DOHH2 (cell line): Measurements from ENCODE around the gene FAU.

Experiments used
- H3F3A ChIP-seq: fragments of 200-600 bp; sonication (generic), shearing (Covaris generic); 2 replicates; pipeline ENCODE4 v1.6.0; 2016; ENCODE audit warnings: antibody characterized with exemption, mild to moderate bottlenecking; ENCODE audit not compliant: control insufficient read depth, insufficient read depth
- H3K27ac ChIP-seq: fragments of 200-600 bp; sonication (generic); 2 replicates; pipeline ENCODE4 v1.5.1; 2014; ENCODE audit warnings: low read depth, mild to moderate bottlenecking, low read length, moderate library complexity
- H3K27me3 ChIP-seq: fragments of 200-600 bp; sonication (generic); 2 replicates; pipeline ENCODE4 v1.6.1; 2014; ENCODE audit warnings: mild to moderate bottlenecking, low read length, mixed read lengths; ENCODE audit not compliant: control insufficient read depth
- H3K36me3 ChIP-seq: fragments of 200-600 bp; sonication (generic); 2 replicates; pipeline ENCODE4 v1.6.1; 2014; ENCODE audit warnings: mild to moderate bottlenecking, low read length, moderate library complexity, mixed read lengths; ENCODE audit not compliant: control insufficient read depth
- H3K4me1 ChIP-seq: fragments of 200-600 bp; sonication (generic); 2 replicates; pipeline ENCODE4 v1.6.1; 2014; ENCODE audit warnings: mild to moderate bottlenecking, low read length, mixed read lengths; ENCODE audit not compliant: control insufficient read depth
- H3K4me2 ChIP-seq: fragments of 200-600 bp; sonication (generic); 2 replicates; pipeline ENCODE4 v1.6.0; 2014; ENCODE audit warnings: mild to moderate bottlenecking, low read length, moderate library complexity
- H3K4me3 ChIP-seq: fragments of 200-600 bp; sonication (generic); 2 replicates; pipeline ENCODE4 v1.5.1; 2014; ENCODE audit warnings: mild to moderate bottlenecking, low read length, mixed read lengths
- H3K79me2 ChIP-seq: fragments of 200-600 bp; sonication (generic); 2 replicates; pipeline ENCODE4 v1.6.1; 2014; ENCODE audit warnings: mild to moderate bottlenecking, low read length, mixed read lengths; ENCODE audit not compliant: control insufficient read depth
- H3K9me2 ChIP-seq: fragments of 200-600 bp; sonication (generic); replicated peaks from 2 replicates; pipeline ENCODE4 v1.6.1; 2014; ENCODE audit warnings: mild to moderate bottlenecking, low read length, mixed read lengths; ENCODE audit not compliant: control insufficient read depth
- H3K9me3 ChIP-seq: fragments of 200-600 bp; sonication (generic); 2 replicates; pipeline ENCODE4 v1.6.1; 2014; ENCODE audit warnings: antibody characterized with exemption, low read length, mixed read lengths; ENCODE audit not compliant: control insufficient read depth, insufficient read depth
- H4K20me1 ChIP-seq: fragments of 200-600 bp; sonication (generic); 2 replicates; pipeline ENCODE4 v1.6.0; 2014; ENCODE audit warnings: low read depth, mild to moderate bottlenecking, antibody characterized with exemption, low read length, moderate library complexity; ENCODE audit not compliant: control insufficient read depth, insufficient read depth
- CTCF ChIP-seq: fragments of 200-600 bp; sonication (generic); IDR thresholded peaks from one replicate; pipeline ENCODE4 v1.5.1; 2014; ENCODE audit warnings: antibody characterized with exemption, mild to moderate bottlenecking, low read depth, low read length; ENCODE audit not compliant: poor library complexity, severe bottlenecking
- EZH2phosphoT487 ChIP-seq: fragments of 200-600 bp; sonication (generic); IDR thresholded peaks from 2 replicates; pipeline ENCODE4 v1.6.1; 2017; ENCODE audit warnings: borderline replicate concordance, mild to moderate bottlenecking, antibody characterized with exemption, low read length, moderate library complexity, mixed read lengths

FAU gene

GRCh38 chr11:65090628-65091027 is 31.3 kb downstream of the FAU start:
- TF ChIP-seq CTCF (no peak), EZH2phosphoT487 (no peak)
- Histone ChIP-seq H4K20me1 (no peaks in the 10 kb centered on the region), H3K4me1 (peaks cover 9% of the 10 kb centered on the region), H3K27me3 (no peaks in the 10 kb centered on the region), H3K27ac (no peak overlapping the region), H3K9me3 (no peaks in the 10 kb centered on the region), H3K4me3 (no peak overlapping the region), H3K4me2 (no peak overlapping the region), H3K79me2 (no peaks in the 10 kb centered on the region), H3K9me2 (no peaks in the 10 kb centered on the region), H3F3A (peaks cover 13% of the 10 kb centered on the region; the same call in 1 of the 2 replicates), H3K36me3 (peaks cover 21% of the 10 kb centered on the region)

GRCh38 chr11:65089621-65090020 is 32.3 kb downstream of the FAU start:
- H3K4me1 ChIP-seq = peaks cover 13% of the 10 kb centered on the region
- H3K4me3 ChIP-seq = no peak overlapping the region
- no peaks in the 10 kb centered on the region for H3K9me2 ChIP-seq
- no peak overlapping the region for H3K27ac ChIP-seq
- no peaks in the 10 kb centered on the region for H4K20me1 ChIP-seq
- H3K9me3 ChIP-seq = no peaks in the 10 kb centered on the region
- H3F3A ChIP-seq = peaks cover 12% of the 10 kb centered on the region; the same call in 1 of the 2 replicates
- H3K4me2 ChIP-seq = no peak overlapping the region
- H3K36me3 ChIP-seq = peaks cover 26% of the 10 kb centered on the region
- TF ChIP-seq CTCF (no peak), EZH2phosphoT487 (no peak)
- H3K27me3 ChIP-seq = no peaks in the 10 kb centered on the region
- H3K79me2 ChIP-seq = peaks cover 10% of the 10 kb centered on the region

GRCh38 chr11:65087827-65088226 is 34.1 kb downstream of the FAU start:
- Histone ChIP-seq H3K27ac (no peak overlapping the region), H4K20me1 (no peaks in the 10 kb centered on the region), H3K9me2 (no peaks in the 10 kb centered on the region), H3K4me1 (peaks cover 17% of the 10 kb centered on the region), H3K79me2 (peaks cover 25% of the 10 kb centered on the region), H3K36me3 (peaks cover 36% of the 10 kb centered on the region), H3K9me3 (no peaks in the 10 kb centered on the region), H3K4me2 (no peak overlapping the region), H3F3A (peaks cover 8% of the 10 kb centered on the region; the same call in 1 of the 2 replicates), H3K27me3 (no peaks in the 10 kb centered on the region), H3K4me3 (no peak overlapping the region)
- no peak for TF ChIP-seq EZH2phosphoT487
- no peak for TF ChIP-seq CTCF

- peaks cover 42% of the 10 kb centered on the region for H3K36me3 ChIP-seq
These were observed 34.7 kb downstream of the FAU start for GRCh38 chr11:65087216-65087615.

More at GRCh38 chr11:65087216-65087615, 34.7 kb downstream of the FAU start:
- peaks cover 17% of the 10 kb centered on the region for H3K4me1 ChIP-seq
- H3K79me2 ChIP-seq = peaks cover 31% of the 10 kb centered on the region
- H3K4me2 ChIP-seq = no peak overlapping the region
- H3K9me3 ChIP-seq = no peaks in the 10 kb centered on the region
- no peaks in the 10 kb centered on the region for H4K20me1 ChIP-seq
- no peaks in the 10 kb centered on the region for H3K9me2 ChIP-seq
- TF ChIP-seq CTCF (no peak), EZH2phosphoT487 (no peak)
- no peak overlapping the region for H3K4me3 ChIP-seq
- peaks cover 6% of the 10 kb centered on the region; the same call in 1 of the 2 replicates for H3F3A ChIP-seq
- no peak overlapping the region for H3K27ac ChIP-seq
- H3K27me3 ChIP-seq = no peaks in the 10 kb centered on the region
